Transverse colon (tissue), 4 donors: Measurements from ENCODE around the gene UBE2E2. TPM values are rescaled to one million over a fixed set of nuclear protein-coding genes. Genes with fewer than 3 reads are reported as not detected.
A peak's percentile ranks its signal among the peaks of the same experiment; 100 is the strongest.

Source experiments
- DNase-seq: peaks from one replicate; pipeline ENCODE4 v3.0.0-alpha.2; 2019
- H3K27ac ChIP-seq, 4 donors: fragments of 200-600 bp; sonication (generic); 2 replicates each; pipeline ENCODE4 v1.5.1; 2016 to 2018; ENCODE audit warnings: inconsistent platforms in 4 of 4
- H3K27me3 ChIP-seq: fragments of 200-600 bp; sonication (generic); 2 replicates; pipeline ENCODE4 v1.5.1; 2017; ENCODE audit warnings: inconsistent platforms
- H3K36me3 ChIP-seq, 4 donors: fragments of 200-600 bp; sonication (generic); 2 replicates each; pipeline ENCODE4 v1.5.1; 2017 to 2019; ENCODE audit warnings: inconsistent platforms in 4 of 4
- H3K4me1 ChIP-seq, 4 donors: fragments of 200-600 bp; sonication (generic); 2 replicates each; pipeline ENCODE4 v1.5.1; 2017 to 2020; ENCODE audit warnings: inconsistent platforms in 4 of 4
- H3K4me3 ChIP-seq, 4 donors: fragments of 200-600 bp; sonication (generic); 1 replicate in 1 of 4; 2 replicates in 3 of 4; pipeline versions ENCODE4 v1.5.1 to v1.6.1; 2017 to 2019; ENCODE audit warnings: inconsistent platforms in 4 of 4
- H3K9me3 ChIP-seq, 2 donors: fragments of 200-600 bp; sonication (generic); 2 replicates each; pipeline ENCODE4 v1.5.1; 2017 to 2019; ENCODE audit warnings: inconsistent platforms in 2 of 2
- EP300 ChIP-seq: sonication (generic); formaldehyde crosslinking; IDR thresholded peaks from one replicate; pipeline ENCODE4 v1.6.1; 2017; ENCODE audit warnings: antibody characterized with exemption, low read depth
- POLR2A ChIP-seq: fragments of 450-650 bp; IDR thresholded peaks from one replicate; pipeline ENCODE4 v1.6.1; 2016; ENCODE audit warnings: antibody characterized with exemption, mild to moderate bottlenecking, moderate library complexity
- POLR2AphosphoS5 ChIP-seq, 3 donors: sonication (generic); formaldehyde crosslinking; IDR thresholded peaks; one replicate each; pipeline ENCODE4 v1.6.1; 2016; ENCODE audit warnings: antibody characterized with exemption in 3 of 3
- WGBS, 2 donors: methylation state at CpG; one replicate each; pipeline ENCODE4 v1.1.5; 2018; ENCODE audit warnings: low coverage in 1 of 2; 5-methylcytosine and 5-hydroxymethylcytosine counted together
- in situ Hi-C, 4 donors: fragments of 200-750 bp; cut with MboI; loops; one replicate each; pipeline versions ENCODE4 v1.15.0 to v1.15.1; 2017; ENCODE audit warnings: low sequenced_read_pairs in 3 of 4, low pct_ligation_motif_present in 1 of 4, low pct_unique_long_range_greater_than_20kb in 1 of 4
- intact Hi-C: fragments of 100-400 bp; cut with DNase I; formaldehyde crosslinking; loops from one replicate; pipeline ENCODE4 v1.15.1; 2023; ENCODE audit warnings: low total_unique reads
- total RNA-seq, 4 donors: library from RNA; depleted of rRNA; stranded (reverse); fragments of >200 nt; gene quantifications; one replicate each; pipeline ENCODE4 v1.1.0, GENCODE V29; 2016
- TF ChIP-seq, protein P1 (sequence below), 5 experiments: fragments of 200-600 bp in 3 of 5; fragments of 450-650 bp in 2 of 5; sonication (generic) in 3 of 5; IDR thresholded peaks; 1 replicate in 2 of 5; 2 replicates in 3 of 5; pipeline ENCODE4 v1.5.1; 2016 to 2017; ENCODE audit warnings: antibody characterized with exemption in 5 of 5, inconsistent platforms in 3 of 5, mild to moderate bottlenecking in 2 of 5, moderate library complexity in 1 of 5

UBE2E2 gene
- total RNA-seq, 4 donors from 2014 or later: 5.4 to 133 (median 7.6) TPM

- in situ Hi-C loops: no loop called here
- 78 to 83% methylated on average over 3 to 12 of the region's 12 CpGs for whole genome bisulfite sequencing, 2 donors
- DNase-seq: peak; percentile 26
- TF ChIP-seq EP300 (no peak), POLR2AphosphoS5 (IDR thresholded peaks at IDR 0.05) (no peak), POLR2A (no peak)
- TF ChIP-seq, protein P1, sequence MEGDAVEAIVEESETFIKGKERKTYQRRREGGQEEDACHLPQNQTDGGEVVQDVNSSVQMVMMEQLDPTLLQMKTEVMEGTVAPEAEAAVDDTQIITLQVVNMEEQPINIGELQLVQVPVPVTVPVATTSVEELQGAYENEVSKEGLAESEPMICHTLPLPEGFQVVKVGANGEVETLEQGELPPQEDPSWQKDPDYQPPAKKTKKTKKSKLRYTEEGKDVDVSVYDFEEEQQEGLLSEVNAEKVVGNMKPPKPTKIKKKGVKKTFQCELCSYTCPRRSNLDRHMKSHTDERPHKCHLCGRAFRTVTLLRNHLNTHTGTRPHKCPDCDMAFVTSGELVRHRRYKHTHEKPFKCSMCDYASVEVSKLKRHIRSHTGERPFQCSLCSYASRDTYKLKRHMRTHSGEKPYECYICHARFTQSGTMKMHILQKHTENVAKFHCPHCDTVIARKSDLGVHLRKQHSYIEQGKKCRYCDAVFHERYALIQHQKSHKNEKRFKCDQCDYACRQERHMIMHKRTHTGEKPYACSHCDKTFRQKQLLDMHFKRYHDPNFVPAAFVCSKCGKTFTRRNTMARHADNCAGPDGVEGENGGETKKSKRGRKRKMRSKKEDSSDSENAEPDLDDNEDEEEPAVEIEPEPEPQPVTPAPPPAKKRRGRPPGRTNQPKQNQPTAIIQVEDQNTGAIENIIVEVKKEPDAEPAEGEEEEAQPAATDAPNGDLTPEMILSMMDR (IDR thresholded peaks at IDR 0.05): no peak
- no peak overlapping the region for H3K27ac ChIP-seq
- no peaks in the 10 kb centered on the region for H3K27me3 ChIP-seq
- H3K9me3 ChIP-seq: no peaks in the 10 kb centered on the region
- intact Hi-C loops: no loop called here
- H3K4me1 ChIP-seq: no peaks in the 10 kb centered on the region
- no peaks in the 10 kb centered on the region for H3K36me3 ChIP-seq
- H3K4me3 ChIP-seq: no peak overlapping the region
Measured at GRCh38 chr3:23619705-23620637, 416.8 kb downstream of the UBE2E2 start.

DNA sequence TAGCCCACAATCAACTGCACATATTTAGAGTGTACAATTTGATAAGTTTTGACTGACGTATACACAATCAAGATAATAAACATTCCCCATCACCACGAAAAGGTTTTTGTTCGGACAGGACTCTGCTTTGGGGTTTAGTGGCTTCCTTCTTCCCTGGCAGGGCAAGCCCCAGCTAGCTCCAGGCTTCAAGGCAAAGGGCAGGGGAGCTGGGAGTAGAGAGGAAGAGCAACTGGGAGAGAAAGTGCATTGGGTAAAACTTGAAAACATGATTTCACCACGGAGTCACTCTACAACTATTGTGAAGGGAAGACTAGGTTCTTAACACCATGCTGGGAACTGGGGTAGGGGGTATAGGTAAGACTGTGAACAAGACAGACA, 417.5 kb downstream of the UBE2E2 start:
- no peaks in the 10 kb centered on the region for H3K27me3 ChIP-seq
- no peak overlapping the region for H3K27ac ChIP-seq
- DNase-seq: no peak
- H3K4me3 ChIP-seq: no peak overlapping the region
- no peaks in the 10 kb centered on the region for H3K4me1 ChIP-seq
- no peaks in the 10 kb centered on the region for H3K36me3 ChIP-seq
- TF ChIP-seq, protein P1 (IDR thresholded peaks at IDR 0.05): no peak
- intact Hi-C loops: no loop called here
- H3K9me3 ChIP-seq: no peaks in the 10 kb centered on the region
- 56 to 82% methylated on average over 2 to 4 of the region's 4 CpGs for WGBS, 2 donors
- in situ Hi-C loops: no loop called here

GRCh38 chr3:23623844-23624243, 420.7 kb downstream of the UBE2E2 start:
- Histone ChIP-seq H3K36me3 (no peaks in the 10 kb centered on the region), H3K4me3 (no peak overlapping the region), H3K27ac (no peak overlapping the region), H3K9me3 (no peaks in the 10 kb centered on the region), H3K4me1 (no peaks in the 10 kb centered on the region), H3K27me3 (no peaks in the 10 kb centered on the region)
- TF ChIP-seq POLR2AphosphoS5 (IDR thresholded peaks at IDR 0.05): no peak
- TF ChIP-seq, protein P1 (IDR thresholded peaks at IDR 0.05): no peak
- no peak for TF ChIP-seq EP300
- in situ Hi-C loops (no loop called here), intact Hi-C loops (no loop called here)
- WGBS, 2 donors: 67 to 76% methylated on average over 1 to 2 of the region's 2 CpGs
- DNase-seq: no peak

DNA sequence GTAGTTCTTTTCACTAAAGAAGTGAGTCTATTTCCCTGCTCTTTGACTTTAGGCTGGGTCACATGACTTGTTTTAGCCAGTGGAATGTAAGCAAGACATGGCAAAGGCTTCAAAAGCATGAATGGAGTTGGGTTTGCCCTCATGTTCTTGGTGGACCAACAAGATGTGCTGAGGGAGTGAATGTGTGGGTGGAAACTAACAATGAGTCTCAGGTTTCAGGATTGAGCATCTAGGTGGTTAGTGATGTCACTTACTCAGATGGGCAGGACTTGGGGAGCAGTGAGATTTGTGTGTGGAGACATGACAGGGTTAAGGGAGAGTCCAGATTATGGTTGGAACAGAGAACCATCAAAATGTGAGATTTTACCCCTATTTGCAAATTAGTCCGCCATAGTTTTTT, 421.2 kb downstream of the UBE2E2 start:
- in situ Hi-C loops: no loop called here
- Histone ChIP-seq H3K27me3 (no peaks in the 10 kb centered on the region), H3K9me3 (no peaks in the 10 kb centered on the region), H3K27ac (no peak overlapping the region), H3K4me3 (no peak overlapping the region), H3K36me3 (no peaks in the 10 kb centered on the region), H3K4me1 (peaks cover 0 to 2% (median 0%) of the 10 kb centered on the region in 4 donors)
- 39 to 43% methylated on average over 1 of the region's 1 CpG for WGBS, 2 donors
- intact Hi-C loops: no loop called here
- TF ChIP-seq, protein P1 (IDR thresholded peaks at IDR 0.05): no peak
- TF ChIP-seq EP300 (no peak), POLR2AphosphoS5 (IDR thresholded peaks at IDR 0.05) (no peak), POLR2A (no peak)
- no peak for DNase-seq
